Neural cell (in vitro differentiated cells): ENCODE data around the gene CAVIN3. TPM values are rescaled to one million over a fixed set of nuclear protein-coding genes. Genes with fewer than 3 reads are reported as not detected.

Experiments used
- polyA plus RNA-seq: library from polyadenylated mRNA; depleted of rRNA; stranded (reverse); fragments of >200 nt; gene quantifications from 2 replicates; pipeline ENCODE4 v1.2.3, GENCODE V29; 2014

CAVIN3 gene
- polyA plus RNA-seq, 1 donor from 2014 or later = not detected

Other genes starting within 250 kb of the CAVIN3 start
- not detected in 2 replicates for gene OR56B4, start 212.8 kb downstream of the CAVIN3 start, polyA plus RNA-seq
- gene OR52B2, start 150.2 kb downstream of the CAVIN3 start, polyA plus RNA-seq = not detected in 2 replicates
- not detected in 2 replicates for gene OR52W1, start 121.3 kb downstream of the CAVIN3 start, polyA plus RNA-seq
- not detected in 2 replicates for gene C11orf42, start 114.9 kb downstream of the CAVIN3 start, polyA plus RNA-seq
- 36.0 and 72.3 TPM in 2 replicates for gene FHIP1B, start 85.9 kb downstream of the CAVIN3 start, polyA plus RNA-seq
- gene CNGA4, start 81.4 kb downstream of the CAVIN3 start, polyA plus RNA-seq = not detected in 2 replicates
- 3.9 and 8.6 TPM in 2 replicates for gene CCKBR, start 60.7 kb downstream of the CAVIN3 start, polyA plus RNA-seq
- gene SMPD1, start 70.0 kb upstream of the CAVIN3 start, polyA plus RNA-seq = 30.0 and 37.4 TPM in 2 replicates
- gene APBB1, start 98.6 kb upstream of the CAVIN3 start, polyA plus RNA-seq = 283 and 323 TPM in 2 replicates
- gene HPX, start 120.5 kb upstream of the CAVIN3 start, polyA plus RNA-seq = 11.1 and 17.3 TPM in 2 replicates
- 81.7 and 120 TPM in 2 replicates for gene TRIM3, start 153.4 kb upstream of the CAVIN3 start, polyA plus RNA-seq
- gene ARFIP2, start 160.8 kb upstream of the CAVIN3 start, polyA plus RNA-seq = 83.7 and 89.9 TPM in 2 replicates
- gene TIMM10B, start 161.0 kb upstream of the CAVIN3 start, polyA plus RNA-seq = 21.8 and 24.9 TPM in 2 replicates
- 5.1 and 5.2 TPM in 2 replicates for gene DNHD1, start 176.8 kb upstream of the CAVIN3 start, polyA plus RNA-seq